ENCODE measurements around the gene CCDC183. TPM values are rescaled to one million over a fixed set of nuclear protein-coding genes. Genes with fewer than 3 reads are reported as not detected.
A peak's percentile ranks its signal among the peaks of the same experiment; 100 is the strongest.

CCDC183 gene
- total and polyA plus RNA-seq, 4 donors = 0.45 to 0.58 (median 0.48) TPM

GRCh38 chr9:136806631-136807201, 10.6 kb downstream of the CCDC183 start:
- WGBS, 2 donors = 79 to 80% methylated on average over 25 of the region's 25 CpGs
- Histone ChIP-seq H3K36me3 (ENCODE audit: control insufficient read depth in 1 of 2, insufficient read depth in 2 of 2, low read length in 1 of 2) (no peaks in the 10 kb centered on the region), H3K27me3 (ENCODE audit: control insufficient read depth in 1 of 2, insufficient read depth in 2 of 2, low read length in 1 of 2) (no peaks in the 10 kb centered on the region), H3K9me3 (ENCODE audit: control insufficient read depth, low read length) (no peaks in the 10 kb centered on the region), H3K27ac (ENCODE audit: low read depth in 1 of 2, low read length in 2 of 2) (no peak overlapping the region), H3K4me3 (ENCODE audit: low read length in 2 of 2) (peak overlapping the region in 1 of 2 donors; percentile 92), H3K4me1 (ENCODE audit: control insufficient read depth in 1 of 2, insufficient read depth in 2 of 2, low read length in 2 of 2) (no peaks in the 10 kb centered on the region)
- peak; percentile 6 for ATAC-seq (ENCODE audit: low FRiP score)
- peak in 1 of 2 donors; percentile 41 for DNase-seq
- intact Hi-C loops (cut with DNase I) = loop anchor here in 1 of 2 donors (5.0 kb wide), 1 partner anchor 36 kb away; the partner anchor contains the start of gene AJM1

GRCh38 chr9:136807281-136808074, 11.3 kb downstream of the CCDC183 start, which contains the start of gene RABL6:
Gene RABL6, plus strand, starts transcription at chr9:136807948. Its CDS starts 249 bp downstream, at chr9:136808197.
- Histone ChIP-seq H3K36me3 (ENCODE audit: control insufficient read depth in 1 of 2, insufficient read depth in 2 of 2, low read length in 1 of 2) (no peaks in the 10 kb centered on the region), H3K4me3 (ENCODE audit: low read length in 2 of 2) (peak within 1 kb of the TSS; percentile 91 to 92), H3K4me1 (ENCODE audit: control insufficient read depth in 1 of 2, insufficient read depth in 2 of 2, low read length in 2 of 2) (no peaks in the 10 kb centered on the region), H3K27ac (ENCODE audit: low read depth in 1 of 2, low read length in 2 of 2) (peak within 1 kb of the TSS in 1 of 2 donors; percentile 39), H3K27me3 (ENCODE audit: control insufficient read depth in 1 of 2, insufficient read depth in 2 of 2, low read length in 1 of 2) (no peaks in the 10 kb centered on the region), H3K9me3 (ENCODE audit: control insufficient read depth, low read length) (no peaks in the 10 kb centered on the region)
- DNase-seq (peak; percentile 86 to 93), ATAC-seq (ENCODE audit: low FRiP score) (peak; percentile 90)
- intact Hi-C loops (cut with DNase I) = loop anchor here in 1 of 2 donors (5.0 kb wide), 1 partner anchor 35 kb away; the partner anchor contains the start of gene AJM1
- WGBS, 2 donors = 0 to 1% methylated on average over 93 to 96 of the region's 96 CpGs

- Histone ChIP-seq H3K27ac (ENCODE audit: low read depth in 1 of 2, low read length in 2 of 2) (no peak overlapping the region), H3K4me1 (ENCODE audit: control insufficient read depth in 1 of 2, insufficient read depth in 2 of 2, low read length in 2 of 2) (no peaks in the 10 kb centered on the region), H3K4me3 (ENCODE audit: low read length in 2 of 2) (peak overlapping the region; percentile 91 to 92), H3K36me3 (ENCODE audit: control insufficient read depth in 1 of 2, insufficient read depth in 2 of 2, low read length in 1 of 2) (no peaks in the 10 kb centered on the region), H3K9me3 (ENCODE audit: control insufficient read depth, low read length) (no peaks in the 10 kb centered on the region), H3K27me3 (ENCODE audit: control insufficient read depth in 1 of 2, insufficient read depth in 2 of 2, low read length in 1 of 2) (no peaks in the 10 kb centered on the region)
- intact Hi-C loops (cut with DNase I) = loop anchor here in 1 of 2 donors (5.0 kb wide), 1 partner anchor 34 kb away; the partner anchor contains the start of gene AJM1
- WGBS, 2 donors = 1% methylated on average over 68 to 93 of the region's 93 CpGs
- peak; percentile 2 for ATAC-seq (ENCODE audit: low FRiP score)
- peak in 1 of 2 donors; percentile 62 for DNase-seq
Measured at GRCh38 chr9:136808075-136808805, 12.1 kb downstream of the CCDC183 start.

GRCh38 chr9:136808806-136809158, 12.6 kb downstream of the CCDC183 start:
- H3K4me1 ChIP-seq (ENCODE audit: control insufficient read depth in 1 of 2, insufficient read depth in 2 of 2, low read length in 2 of 2) = no peaks in the 10 kb centered on the region
- H3K27me3 ChIP-seq (ENCODE audit: control insufficient read depth in 1 of 2, insufficient read depth in 2 of 2, low read length in 1 of 2) = no peaks in the 10 kb centered on the region
- no peaks in the 10 kb centered on the region for H3K36me3 ChIP-seq (ENCODE audit: control insufficient read depth in 1 of 2, insufficient read depth in 2 of 2, low read length in 1 of 2)
- H3K9me3 ChIP-seq (ENCODE audit: control insufficient read depth, low read length) = no peaks in the 10 kb centered on the region
- WGBS, 2 donors = 6% methylated on average over 14 of the region's 14 CpGs
- H3K4me3 ChIP-seq (ENCODE audit: low read length in 2 of 2) = peak overlapping the region; percentile 91 to 92
- DNase-seq (no peak), ATAC-seq (ENCODE audit: low FRiP score) (no peak)
- no peak overlapping the region for H3K27ac ChIP-seq (ENCODE audit: low read depth in 1 of 2, low read length in 2 of 2)
- intact Hi-C loops (cut with DNase I) = loop anchor here in 1 of 2 donors (5.0 kb wide), 1 partner anchor 34 kb away; the partner anchor contains the start of gene AJM1

- no peak for DNase-seq
- intact Hi-C loops (cut with DNase I) = no loop called here
- Histone ChIP-seq H3K4me3 (ENCODE audit: low read length in 2 of 2) (no peak overlapping the region), H3K27ac (ENCODE audit: low read depth in 1 of 2, low read length in 2 of 2) (no peak overlapping the region), H3K4me1 (ENCODE audit: control insufficient read depth in 1 of 2, insufficient read depth in 2 of 2, low read length in 2 of 2) (no peaks in the 10 kb centered on the region), H3K36me3 (ENCODE audit: control insufficient read depth in 1 of 2, insufficient read depth in 2 of 2, low read length in 1 of 2) (no peaks in the 10 kb centered on the region), H3K9me3 (ENCODE audit: control insufficient read depth, low read length) (no peaks in the 10 kb centered on the region), H3K27me3 (ENCODE audit: control insufficient read depth in 1 of 2, insufficient read depth in 2 of 2, low read length in 1 of 2) (no peaks in the 10 kb centered on the region)
- ATAC-seq (ENCODE audit: low FRiP score) = no peak
- WGBS, 2 donors = 90% methylated on average over 13 of the region's 13 CpGs
Measured at GRCh38 chr9:136814725-136815421, 18.7 kb downstream of the CCDC183 start.

GRCh38 chr9:136815422-136815782, 19.3 kb downstream of the CCDC183 start:
- no peaks in the 10 kb centered on the region for H3K9me3 ChIP-seq (ENCODE audit: control insufficient read depth, low read length)
- ATAC-seq (ENCODE audit: low FRiP score) (no peak), DNase-seq (no peak)
- no peaks in the 10 kb centered on the region for H3K36me3 ChIP-seq (ENCODE audit: control insufficient read depth in 1 of 2, insufficient read depth in 2 of 2, low read length in 1 of 2)
- 0 to 1% methylated on average over 1 of the region's 1 CpG for WGBS, 2 donors
- no peak overlapping the region for H3K27ac ChIP-seq (ENCODE audit: low read depth in 1 of 2, low read length in 2 of 2)
- intact Hi-C loops (cut with DNase I) = no loop called here
- H3K4me3 ChIP-seq (ENCODE audit: low read length in 2 of 2) = no peak overlapping the region
- H3K4me1 ChIP-seq (ENCODE audit: control insufficient read depth in 1 of 2, insufficient read depth in 2 of 2, low read length in 2 of 2) = no peaks in the 10 kb centered on the region
- no peaks in the 10 kb centered on the region for H3K27me3 ChIP-seq (ENCODE audit: control insufficient read depth in 1 of 2, insufficient read depth in 2 of 2, low read length in 1 of 2)

GRCh38 chr9:136820971-136821825, 25.1 kb downstream of the CCDC183 start:
- Histone ChIP-seq H3K27ac (ENCODE audit: low read depth in 1 of 2, low read length in 2 of 2) (no peak overlapping the region), H3K4me3 (ENCODE audit: low read length in 2 of 2) (no peak overlapping the region), H3K9me3 (ENCODE audit: control insufficient read depth, low read length) (no peaks in the 10 kb centered on the region), H3K4me1 (ENCODE audit: control insufficient read depth in 1 of 2, insufficient read depth in 2 of 2, low read length in 2 of 2) (no peaks in the 10 kb centered on the region), H3K36me3 (ENCODE audit: control insufficient read depth in 1 of 2, insufficient read depth in 2 of 2, low read length in 1 of 2) (peaks cover 0 to 3% of the 10 kb centered on the region in 2 donors), H3K27me3 (ENCODE audit: control insufficient read depth in 1 of 2, insufficient read depth in 2 of 2, low read length in 1 of 2) (no peaks in the 10 kb centered on the region)
- DNase-seq (peak; percentile 53 to 77), ATAC-seq (ENCODE audit: low FRiP score) (peak; percentile 73)
- WGBS, 2 donors = 17 to 18% methylated on average over 45 to 83 of the region's 83 CpGs
- intact Hi-C loops (cut with DNase I) = no loop called here

Measured in aorta (tissue), 5 donors.